CD4-positive, alpha-beta memory T cell (primary cell): Measurements from ENCODE around the gene CD53. TPM values are rescaled to one million over a fixed set of nuclear protein-coding genes. Genes with fewer than 3 reads are reported as not detected.

Source experiments
- CTCF ChIA-PET: fragments of 350-600 bp; sonication (Branson Sonifier 250); formaldehyde crosslinking; loops from one replicate; lab custom pipeline; 2021; ENCODE audit warnings: inconsistent platforms; ENCODE audit not compliant: partially characterized antibody; lab: Charles Lee
- POLR2A ChIA-PET: fragments of 350-600 bp; sonication (Branson Sonifier 250); formaldehyde crosslinking; loops from one replicate; lab custom pipeline; 2021; ENCODE audit not compliant: partially characterized antibody; lab: Charles Lee
- DNase-seq, 5 donors: peaks; one replicate each; pipeline versions ENCODE4 v3.0.0 to v3.0.0-alpha.2; 2020 to 2022; ENCODE audit warnings: mixed read lengths in 1 of 5
- H3K27ac ChIP-seq: one replicate; pipeline ENCODE4 v1.7.0; 2013; ENCODE audit warnings: low read depth, low read length
- H3K27me3 ChIP-seq: 2 replicates; pipeline ENCODE4 v1.7.0; 2013; ENCODE audit warnings: mild to moderate bottlenecking, low read length, moderate library complexity; ENCODE audit not compliant: insufficient read depth
- H3K36me3 ChIP-seq: 2 replicates; pipeline ENCODE4 v1.7.0; 2013; ENCODE audit warnings: mild to moderate bottlenecking, low read length, moderate library complexity; ENCODE audit not compliant: insufficient read depth
- H3K4me1 ChIP-seq: 2 replicates; pipeline ENCODE4 v1.7.0; 2013; ENCODE audit warnings: mild to moderate bottlenecking, low read length, moderate library complexity; ENCODE audit not compliant: insufficient read depth
- H3K4me3 ChIP-seq, 2 donors: one replicate each; pipeline ENCODE4 v1.7.0; 2013; ENCODE audit warnings: low read length in 2 of 2, mild to moderate bottlenecking in 1 of 2
- H3K9me3 ChIP-seq, 2 donors: one replicate each; pipeline ENCODE4 v1.7.0; 2013; ENCODE audit warnings: low read length in 2 of 2, control low read depth in 1 of 2; ENCODE audit not compliant: control insufficient read depth in 1 of 2
- H3K27ac Mint-ChIP-seq, 7 donors: one replicate each; pipeline ENCODE4 v1.8.0; 2020 to 2021; ENCODE audit warnings: mixed read lengths in 7 of 7, mild to moderate bottlenecking in 6 of 7, inconsistent platforms in 3 of 7, moderate library complexity in 3 of 7
- H3K27me3 Mint-ChIP-seq, 2 donors: one replicate each; pipeline ENCODE4 v1.8.0; 2020 to 2021; ENCODE audit warnings: mixed read lengths in 2 of 2
- H3K36me3 Mint-ChIP-seq, 2 donors: one replicate each; pipeline ENCODE4 v1.8.0; 2020 to 2021; ENCODE audit warnings: mixed read lengths in 2 of 2, inconsistent platforms in 1 of 2, mild to moderate bottlenecking in 1 of 2
- H3K4me1 Mint-ChIP-seq, 4 donors: one replicate each; pipeline ENCODE4 v1.8.0; 2020 to 2021; ENCODE audit warnings: mixed read lengths in 4 of 4, mild to moderate bottlenecking in 1 of 4
- H3K4me3 Mint-ChIP-seq, 8 donors: one replicate each; pipeline ENCODE4 v1.8.0; 2020 to 2021; ENCODE audit warnings: mixed read lengths in 8 of 8, mild to moderate bottlenecking in 7 of 8, moderate library complexity in 6 of 8, inconsistent platforms in 3 of 8
- H3K9me3 Mint-ChIP-seq, 8 donors: one replicate each; pipeline ENCODE4 v1.8.0; 2020 to 2021; ENCODE audit warnings: mixed read lengths in 8 of 8, mild to moderate bottlenecking in 5 of 8, inconsistent platforms in 3 of 8, moderate library complexity in 1 of 8
- intact Hi-C: fragments of 100-400 bp; cut with micrococcal nuclease; formaldehyde crosslinking; loops from one replicate; pipeline ENCODE4 v1.15.1; 2023
- polyA plus RNA-seq, 2 donors: library from polyadenylated mRNA; unstranded; fragments of 300-500 nt; fragmentation: Illumina TruSeq; gene quantifications; one replicate each; pipeline ENCODE4 v1.2.3, GENCODE V29; 2021
- total RNA-seq, 2 experiments: library from RNA; stranded (reverse); gene quantifications; one replicate each; pipeline ENCODE4 v1.2.3, GENCODE V29; 2021

The CD53 gene
- total and polyA plus RNA-seq, 4 experiments from 2014 or later = 337 to 1,003 (median 663) TPM

- H3K27me3 ChIP-seq = no peaks in the 10 kb centered on the region
- intact Hi-C loops = loop anchor here (2.0 to 10.0 kb wide), 4 partner anchors 17 to 543 kb away; partner anchors contain the start of gene RBM15
- peak overlapping the region; percentile 75 to 91 (median 86) for H3K4me3 Mint-ChIP-seq
- POLR2A ChIA-PET = interaction anchor here (0.5 to 2.8 kb wide), 8 partner anchors 8 to 206 kb away, joined by 3 to 13 read pairs (median 4); partner anchors contain the start of genes KCNA3 and LRIF1
- peak; percentile 43 to 88 (median 50) for DNase-seq
- no peaks in the 10 kb centered on the region for H3K27me3 Mint-ChIP-seq
- H3K4me1 ChIP-seq = peaks cover 91% of the 10 kb centered on the region
- H3K27ac Mint-ChIP-seq = peak overlapping the region; percentile 92 to 99 (median 98)
- H3K9me3 Mint-ChIP-seq = peaks cover 0 to 2% (median 0%) of the 10 kb centered on the region in 8 donors
- H3K36me3 Mint-ChIP-seq = peaks cover 45 to 59% of the 10 kb centered on the region in 2 donors
- H3K4me1 Mint-ChIP-seq = peaks cover 66 to 91% (median 78%) of the 10 kb centered on the region in 4 donors
- no peaks in the 10 kb centered on the region for H3K36me3 ChIP-seq
- CTCF ChIA-PET = interaction anchor here (0.9 to 2.4 kb wide), 3 partner anchors 11 to 96 kb away, joined by 3 to 8 read pairs (median 3); no protein-coding TSS in a partner anchor
- peak overlapping the region; percentile 6 to 26 for H3K4me3 ChIP-seq
- peak overlapping the region; percentile 70 for H3K27ac ChIP-seq
- no peaks in the 10 kb centered on the region for H3K9me3 ChIP-seq
Measured at GRCh38 chr1:110879758-110880606, 7.0 kb downstream of the CD53 start.

- Mint-ChIP-seq H3K27ac (peak overlapping the region; percentile 92 to 99 (median 98)), H3K4me1 (peaks cover 64 to 89% (median 76%) of the 10 kb centered on the region in 4 donors), H3K4me3 (peak overlapping the region; percentile 75 to 91 (median 86)), H3K36me3 (peaks cover 43 to 51% of the 10 kb centered on the region in 2 donors), H3K9me3 (peaks cover 0 to 2% (median 0%) of the 10 kb centered on the region in 8 donors), H3K27me3 (no peaks in the 10 kb centered on the region)
- intact Hi-C loops = loop anchor here (2.0 to 5.0 kb wide), 2 partner anchors 16 to 36 kb away; no protein-coding TSS in a partner anchor
- DNase-seq = peak; percentile 55 to 87 (median 67)
- H3K27ac ChIP-seq = peak overlapping the region; percentile 70
- peaks cover 98% of the 10 kb centered on the region for H3K4me1 ChIP-seq
- no peaks in the 10 kb centered on the region for H3K27me3 ChIP-seq
- H3K4me3 ChIP-seq = peak overlapping the region; percentile 4 to 6
- no peaks in the 10 kb centered on the region for H3K9me3 ChIP-seq
- no peaks in the 10 kb centered on the region for H3K36me3 ChIP-seq
- CTCF ChIA-PET = interaction anchor here (2.4 kb wide), 1 partner anchor 10 kb away, joined by 8 read pairs; no protein-coding TSS in a partner anchor
- POLR2A ChIA-PET = interaction anchor here (2.8 kb wide), 1 partner anchor 7 kb away, joined by 9 read pairs; no protein-coding TSS in a partner anchor
Measured at GRCh38 chr1:110880708-110881374, 7.9 kb downstream of the CD53 start.

GRCh38 chr1:110888049-110888448 lies 15.1 kb downstream of the CD53 start:
- Histone ChIP-seq H3K4me3 (no peak overlapping the region), H3K4me1 (peaks cover 89% of the 10 kb centered on the region), H3K36me3 (peaks cover 31% of the 10 kb centered on the region), H3K27me3 (no peaks in the 10 kb centered on the region), H3K9me3 (no peaks in the 10 kb centered on the region), H3K27ac (peak overlapping the region; percentile 1)
- H3K4me1 Mint-ChIP-seq = peaks cover 63 to 97% (median 82%) of the 10 kb centered on the region in 4 donors
- intact Hi-C loops = no loop called here
- H3K27me3 Mint-ChIP-seq = no peaks in the 10 kb centered on the region
- ChIA-PET CTCF (interaction anchor here (1.5 kb wide), 1 partner anchor 12 kb away, joined by 4 read pairs; no protein-coding TSS in a partner anchor), POLR2A (interaction anchor here (1.3 to 2.8 kb wide), 3 partner anchors 9 to 100 kb away, joined by 3 to 17 read pairs (median 9); no protein-coding TSS in a partner anchor)
- H3K36me3 Mint-ChIP-seq = peaks cover 49 to 54% of the 10 kb centered on the region in 2 donors
- H3K9me3 Mint-ChIP-seq = no peaks in the 10 kb centered on the region
- DNase-seq = no peak
- peak overlapping the region in 7 of 8 donors; percentile 1 to 71 (median 51) for H3K4me3 Mint-ChIP-seq
- H3K27ac Mint-ChIP-seq = peak overlapping the region in 5 of 7 donors; percentile 33 to 86 (median 57)

- Mint-ChIP-seq H3K27me3 (no peaks in the 10 kb centered on the region), H3K4me3 (peak overlapping the region in 2 of 8 donors; percentile 32 to 69)
Measured at GRCh38 chr1:110888641-110889040, 15.7 kb downstream of the CD53 start.

GRCh38 chr1:110890474-110891196 lies 17.7 kb downstream of the CD53 start:
- Histone ChIP-seq H3K9me3 (no peaks in the 10 kb centered on the region), H3K4me3 (no peak overlapping the region), H3K36me3 (peaks cover 54% of the 10 kb centered on the region), H3K27me3 (no peaks in the 10 kb centered on the region), H3K4me1 (peaks cover 90% of the 10 kb centered on the region), H3K27ac (no peak overlapping the region)
- H3K4me1 Mint-ChIP-seq = peaks cover 71 to 98% (median 87%) of the 10 kb centered on the region in 4 donors
- DNase-seq = no peak
- ChIA-PET CTCF (interaction anchor here (0.8 to 2.1 kb wide), 5 partner anchors 11 to 88 kb away, joined by 3 to 8 read pairs (median 4); no protein-coding TSS in a partner anchor), POLR2A (interaction anchor here (0.8 to 2.0 kb wide), 5 partner anchors 13 to 74 kb away, joined by 3 to 9 read pairs (median 7); partner anchors contain the start of gene LRIF1)
- H3K27ac Mint-ChIP-seq = peak overlapping the region; percentile 36 to 89 (median 80)
- H3K9me3 Mint-ChIP-seq = no peaks in the 10 kb centered on the region
- peaks cover 70 to 71% of the 10 kb centered on the region in 2 donors for H3K36me3 Mint-ChIP-seq
- intact Hi-C loops = loop anchor here (1.0 kb wide), 1 partner anchor 15 kb away; no protein-coding TSS in a partner anchor
- peak overlapping the region in 7 of 8 donors; percentile 5 to 72 (median 56) for H3K4me3 Mint-ChIP-seq
- H3K27me3 Mint-ChIP-seq = no peaks in the 10 kb centered on the region

More at GRCh38 chr1:110888641-110889040, 15.7 kb downstream of the CD53 start:
- Mint-ChIP-seq H3K4me1 (peaks cover 63 to 97% (median 81%) of the 10 kb centered on the region in 4 donors), H3K27ac (peak overlapping the region in 1 of 7 donors; percentile 68), H3K36me3 (peaks cover 51 to 57% of the 10 kb centered on the region in 2 donors), H3K9me3 (no peaks in the 10 kb centered on the region)
- Histone ChIP-seq H3K36me3 (peaks cover 36% of the 10 kb centered on the region), H3K9me3 (no peaks in the 10 kb centered on the region), H3K27ac (no peak overlapping the region), H3K4me3 (no peak overlapping the region), H3K4me1 (peaks cover 89% of the 10 kb centered on the region), H3K27me3 (no peaks in the 10 kb centered on the region)
- POLR2A ChIA-PET = interaction anchor here (1.7 to 2.8 kb wide), 2 partner anchors 9 to 14 kb away, joined by 9 to 17 read pairs; no protein-coding TSS in a partner anchor
- intact Hi-C loops = no loop called here
- no peak for DNase-seq
- CTCF ChIA-PET = no interaction called here
